ENCODE measurements around the gene SERTAD3. TPM values are rescaled to one million over a fixed set of nuclear protein-coding genes. Genes with fewer than 3 reads are reported as not detected.
"Not testable (repeated sequence)": the region's sequence is repeated elsewhere in the genome, so short reads cannot be mapped to it uniquely, and the experiment has no call there.

SERTAD3 gene
- total RNA-seq, 1 donor, result 49.2 TPM

DNA sequence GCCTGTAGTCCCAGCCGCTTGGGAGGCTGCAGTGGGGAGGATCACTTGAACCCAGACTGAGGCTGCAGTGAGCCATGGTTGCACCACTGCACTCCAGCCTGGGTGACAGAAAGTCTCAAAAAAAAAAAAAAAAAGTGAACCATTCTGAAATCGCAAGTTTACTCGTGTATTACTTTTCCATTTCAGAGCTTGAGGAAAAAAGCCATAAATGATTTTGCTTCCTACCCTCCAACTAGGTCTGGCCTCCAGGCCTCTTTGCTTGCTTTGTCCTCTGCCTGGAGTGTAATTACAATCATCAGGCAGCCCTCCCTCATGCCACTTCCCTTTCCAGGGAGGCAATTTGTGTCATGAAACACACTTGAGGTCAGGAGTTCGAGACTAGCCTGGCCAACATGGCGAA lies 12.9 kb upstream of the SERTAD3 start:
- TF ChIP-seq, protein P1, sequence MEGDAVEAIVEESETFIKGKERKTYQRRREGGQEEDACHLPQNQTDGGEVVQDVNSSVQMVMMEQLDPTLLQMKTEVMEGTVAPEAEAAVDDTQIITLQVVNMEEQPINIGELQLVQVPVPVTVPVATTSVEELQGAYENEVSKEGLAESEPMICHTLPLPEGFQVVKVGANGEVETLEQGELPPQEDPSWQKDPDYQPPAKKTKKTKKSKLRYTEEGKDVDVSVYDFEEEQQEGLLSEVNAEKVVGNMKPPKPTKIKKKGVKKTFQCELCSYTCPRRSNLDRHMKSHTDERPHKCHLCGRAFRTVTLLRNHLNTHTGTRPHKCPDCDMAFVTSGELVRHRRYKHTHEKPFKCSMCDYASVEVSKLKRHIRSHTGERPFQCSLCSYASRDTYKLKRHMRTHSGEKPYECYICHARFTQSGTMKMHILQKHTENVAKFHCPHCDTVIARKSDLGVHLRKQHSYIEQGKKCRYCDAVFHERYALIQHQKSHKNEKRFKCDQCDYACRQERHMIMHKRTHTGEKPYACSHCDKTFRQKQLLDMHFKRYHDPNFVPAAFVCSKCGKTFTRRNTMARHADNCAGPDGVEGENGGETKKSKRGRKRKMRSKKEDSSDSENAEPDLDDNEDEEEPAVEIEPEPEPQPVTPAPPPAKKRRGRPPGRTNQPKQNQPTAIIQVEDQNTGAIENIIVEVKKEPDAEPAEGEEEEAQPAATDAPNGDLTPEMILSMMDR (IDR thresholded peaks at IDR 0.05; ENCODE audit: insufficient read depth, low read depth, low read length), result no peak
- DNase-seq (ENCODE audit: low read depth), result no peak

DNA sequence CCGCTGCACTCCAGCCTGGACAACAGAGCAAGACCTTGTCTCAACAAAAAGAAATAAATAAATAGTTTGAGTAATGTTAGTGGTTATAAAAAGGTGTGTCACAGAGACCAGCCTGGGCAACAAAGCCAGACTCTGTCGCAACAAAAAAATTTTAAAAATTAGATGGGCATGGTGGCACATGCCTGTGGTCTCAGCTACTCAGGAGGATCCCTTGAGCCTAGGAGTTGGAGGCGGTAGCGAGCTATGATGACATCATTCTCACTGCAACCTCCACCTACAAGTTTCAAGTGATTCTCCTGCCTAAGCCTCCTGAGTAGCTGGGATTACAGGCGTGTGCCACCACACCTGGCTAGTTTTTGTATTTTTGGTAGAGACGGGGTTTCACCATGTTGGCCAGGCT lies 9.8 kb upstream of the SERTAD3 start:
- DNase-seq (ENCODE audit: low read depth); H3K4me3 ChIP-seq (ENCODE audit: low read depth, low read length): not testable (repeated sequence)

More for the DNA sequence above, 12.9 kb upstream of the SERTAD3 start:
- H3K4me3 ChIP-seq (ENCODE audit: low read depth, low read length), result no peak overlapping the region

DNA sequence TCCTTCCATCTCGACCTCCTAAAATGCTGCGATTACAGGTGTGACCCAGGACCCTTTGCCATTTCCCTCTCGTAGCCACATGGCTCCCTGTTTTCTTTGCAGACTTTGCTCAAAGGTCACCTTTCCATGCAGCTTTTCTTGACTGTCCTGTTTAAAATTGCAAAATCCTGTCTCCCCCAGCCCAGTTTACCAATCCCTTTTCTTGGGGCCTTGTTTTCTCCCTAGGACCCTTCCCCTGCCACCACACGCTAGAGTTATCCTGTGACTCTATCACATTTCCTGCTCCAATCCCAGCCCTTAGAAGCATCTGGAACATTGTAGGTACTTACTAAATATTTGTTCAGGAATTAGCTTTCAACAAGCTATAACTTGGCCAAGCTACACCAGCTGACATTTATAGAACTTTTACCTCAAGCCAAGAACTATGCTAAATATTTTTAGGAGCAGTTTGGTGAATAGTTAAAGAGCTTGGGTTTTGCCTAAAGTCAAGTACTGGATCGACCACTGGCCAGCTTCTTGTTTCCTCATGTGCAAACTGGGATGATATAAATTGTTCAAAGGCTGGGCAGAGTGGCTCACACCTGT lies 9.1 kb upstream of the SERTAD3 start:
- TF ChIP-seq, protein P1 (IDR thresholded peaks at IDR 0.05; ENCODE audit: insufficient read depth, low read depth, low read length), result no peak
- no peak for DNase-seq (ENCODE audit: low read depth)
- no peak overlapping the region for H3K4me3 ChIP-seq (ENCODE audit: low read depth, low read length)

DNA sequence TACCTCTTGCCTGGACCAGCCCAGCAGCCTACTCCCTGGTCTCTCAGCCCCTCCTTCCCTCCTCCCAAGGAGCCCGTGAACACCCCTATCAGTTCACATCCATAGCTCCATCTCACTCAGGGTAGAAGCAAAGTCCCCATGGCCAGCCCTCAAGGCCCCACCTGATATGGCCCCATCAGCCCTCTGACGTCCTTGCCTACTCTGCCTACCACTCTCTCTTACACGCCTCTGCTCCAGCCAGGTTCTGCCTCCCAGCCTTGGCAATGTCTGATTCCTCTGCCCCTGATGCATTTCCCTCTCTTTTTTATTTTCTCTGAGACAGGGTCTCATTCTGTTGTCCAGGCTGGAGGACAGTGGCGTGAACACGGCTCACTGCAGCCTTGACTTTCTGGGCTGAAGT lies 7.9 kb upstream of the SERTAD3 start:
- TF ChIP-seq, protein P1 (IDR thresholded peaks at IDR 0.05; ENCODE audit: insufficient read depth, low read depth, low read length), result no peak
- no peak overlapping the region for H3K4me3 ChIP-seq (ENCODE audit: low read depth, low read length)
- no peak for DNase-seq (ENCODE audit: low read depth)

DNA sequence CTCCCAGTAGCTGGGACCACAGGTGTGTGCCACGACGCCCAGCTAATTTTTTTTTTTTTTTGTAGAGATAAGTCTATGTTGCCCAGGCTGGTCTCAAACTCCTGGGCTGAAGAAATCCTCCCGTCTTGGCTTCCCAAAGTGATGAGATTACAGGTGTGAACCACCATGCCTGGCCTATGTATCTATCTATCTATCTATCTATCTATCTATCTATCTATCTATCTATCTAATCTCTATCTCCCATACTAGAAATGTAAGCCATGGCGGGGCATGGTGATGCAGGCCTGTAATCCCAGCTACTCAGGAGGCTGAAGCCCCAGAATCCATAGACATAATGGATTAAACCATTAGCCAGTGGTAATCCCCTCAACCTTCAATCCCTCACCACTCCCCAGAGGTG lies 6.5 kb upstream of the SERTAD3 start:
- TF ChIP-seq, protein P1 (IDR thresholded peaks at IDR 0.05; ENCODE audit: insufficient read depth, low read depth, low read length), result no peak
- no peak for DNase-seq (ENCODE audit: low read depth)
- H3K4me3 ChIP-seq (ENCODE audit: low read depth, low read length), result no peak overlapping the region

DNA sequence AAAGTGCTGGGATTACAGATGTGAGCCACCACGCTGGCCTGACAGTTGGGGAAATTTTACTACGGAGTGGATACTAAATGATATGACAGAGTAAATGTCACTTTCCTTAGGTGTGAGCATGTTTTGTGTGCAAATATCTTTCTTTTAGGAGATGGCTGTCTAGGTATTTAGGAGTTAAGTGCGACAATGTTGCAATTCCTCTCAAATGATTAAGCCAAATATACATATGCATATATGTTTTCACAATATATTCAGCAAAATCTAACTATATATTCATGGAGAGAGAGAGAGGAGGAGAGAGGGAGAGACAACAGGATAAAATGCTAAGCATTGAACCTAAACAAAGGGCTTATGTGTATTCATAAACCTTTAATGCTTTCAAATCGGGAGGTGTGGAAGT lies 5.4 kb upstream of the SERTAD3 start:
- TF ChIP-seq, protein P1 (IDR thresholded peaks at IDR 0.05; ENCODE audit: insufficient read depth, low read depth, low read length), result no peak
- DNase-seq (ENCODE audit: low read depth), result no peak
- H3K4me3 ChIP-seq (ENCODE audit: low read depth, low read length), result no peak overlapping the region

DNA sequence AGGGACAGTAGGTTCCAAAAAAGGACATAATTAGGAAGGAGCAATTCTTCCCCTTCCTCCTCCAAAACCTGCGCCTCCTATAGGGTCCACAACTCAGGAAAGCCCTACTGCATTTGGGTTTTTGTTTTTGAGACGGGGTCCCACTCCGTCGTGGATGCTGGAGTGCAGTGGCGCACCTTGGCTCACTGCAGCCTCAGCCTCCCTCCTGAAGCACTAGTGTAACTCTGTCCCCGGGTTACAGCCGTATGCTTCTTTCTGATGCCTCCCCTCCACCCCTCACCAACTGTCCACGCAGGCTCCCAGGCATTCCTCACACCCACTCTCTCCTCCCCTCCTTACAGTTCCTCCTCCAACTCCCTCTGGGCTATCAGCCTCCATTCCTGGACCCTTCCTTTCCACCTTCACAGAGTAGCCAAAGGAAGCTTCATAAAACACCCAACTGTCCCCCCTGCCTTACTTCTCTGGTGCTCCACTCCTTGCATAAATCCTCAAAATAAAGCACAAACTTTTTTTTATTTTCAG lies 2.2 kb upstream of the SERTAD3 start:
- no peak overlapping the region for H3K4me3 ChIP-seq (ENCODE audit: low read depth, low read length)
- TF ChIP-seq, protein P1 (IDR thresholded peaks at IDR 0.05; ENCODE audit: insufficient read depth, low read depth, low read length), result no peak
- DNase-seq (ENCODE audit: low read depth), result no peak

Data from fibroblast of villous mesenchyme (primary cell).